Neuron (in vitro differentiated cells): ENCODE measurements around the gene FRMD4A.

ENCODE experiments used
- H2AFZ ChIP-seq: one replicate; pipeline ENCODE4 v1.6.1; 2013; ENCODE audit warnings: low read depth, mild to moderate bottlenecking, inconsistent platforms, low read length, moderate library complexity
- H3K27me3 ChIP-seq: one replicate; pipeline ENCODE4 v1.6.1; 2013; ENCODE audit warnings: low read length; ENCODE audit not compliant: insufficient read depth
- H3K36me3 ChIP-seq: one replicate; pipeline ENCODE4 v1.6.1; 2013; ENCODE audit warnings: low read length; ENCODE audit not compliant: insufficient read depth
- H3K4me1 ChIP-seq: one replicate; pipeline ENCODE4 v1.6.1; 2013; ENCODE audit warnings: low read length; ENCODE audit not compliant: insufficient read depth
- H3K4me3 ChIP-seq: 2 replicates; pipeline ENCODE4 v1.5.1; 2013; ENCODE audit warnings: mild to moderate bottlenecking, low read length, moderate library complexity
- H3K9me3 ChIP-seq: one replicate; pipeline ENCODE4 v1.6.1; 2013; ENCODE audit warnings: low read length

The FRMD4A gene

DNA sequence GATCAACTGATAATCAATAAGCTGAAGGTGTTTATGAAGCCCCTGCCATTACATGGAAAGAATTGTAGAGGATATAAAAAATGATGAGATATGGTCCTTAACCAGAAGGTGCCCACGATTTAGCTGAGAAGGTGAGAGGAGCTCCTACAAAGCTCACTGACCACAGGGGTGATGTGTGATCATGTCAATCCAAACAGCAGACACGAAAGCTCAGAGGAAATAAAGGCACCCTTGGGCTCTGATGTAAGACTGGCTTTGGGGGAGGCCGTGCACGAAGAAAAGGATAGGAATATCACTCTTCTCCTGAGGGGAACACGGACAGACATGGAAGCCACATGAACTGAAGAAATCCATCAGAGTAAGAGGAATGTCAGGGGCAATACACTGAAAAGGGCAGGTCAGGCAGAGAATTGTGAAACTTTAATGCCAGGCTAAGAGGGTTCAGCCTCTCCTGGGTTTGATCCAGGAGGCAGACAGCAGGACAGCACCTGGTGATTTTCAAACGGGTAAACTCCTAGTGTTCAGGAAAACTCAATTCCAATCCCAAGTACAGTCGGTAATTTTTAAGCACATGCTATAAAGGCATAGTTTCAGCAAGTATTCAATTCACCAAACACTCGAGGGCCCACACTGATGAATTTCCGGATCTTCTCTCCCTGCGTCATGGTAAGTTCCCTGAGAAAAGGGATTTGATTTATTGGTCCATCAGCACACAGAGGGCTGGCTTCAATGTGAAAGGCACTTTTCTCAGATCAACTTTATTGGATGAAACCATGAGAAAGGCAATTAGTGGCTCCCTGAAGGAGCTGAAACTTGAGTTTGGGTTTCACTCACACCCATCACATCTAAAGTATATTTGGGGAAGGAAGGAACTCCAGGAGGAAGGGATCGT lies 580.2 kb downstream of the FRMD4A start:
- H3K27me3 ChIP-seq, result no peaks in the 10 kb centered on the region
- no peaks in the 10 kb centered on the region for H3K9me3 ChIP-seq
- H2AFZ ChIP-seq, result no peak overlapping the region
- H3K4me1 ChIP-seq, result no peaks in the 10 kb centered on the region
- H3K4me3 ChIP-seq, result no peak overlapping the region
- peaks cover 31% of the 10 kb centered on the region for H3K36me3 ChIP-seq

DNA sequence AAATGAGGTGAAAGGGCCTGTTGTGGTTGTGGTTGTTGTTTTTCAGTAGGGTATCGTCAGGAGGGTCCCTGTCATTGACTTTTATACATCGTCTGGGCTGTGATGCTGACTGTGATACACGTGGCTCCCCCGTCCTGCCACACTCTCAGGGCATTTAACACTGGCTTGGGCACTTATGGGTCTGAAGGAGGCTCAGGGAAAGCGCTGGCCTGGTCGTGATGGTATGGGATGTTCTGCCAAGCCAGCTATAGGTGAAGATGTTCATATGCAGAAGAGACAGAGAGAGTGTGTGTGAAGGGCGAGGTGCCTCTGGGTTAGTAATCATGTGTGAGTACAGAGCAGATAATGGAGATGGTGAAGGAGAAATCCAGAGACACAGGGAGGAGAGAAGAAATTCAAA lies 585.5 kb downstream of the FRMD4A start:
- H3K27me3 ChIP-seq, result no peaks in the 10 kb centered on the region
- no peaks in the 10 kb centered on the region for H3K9me3 ChIP-seq
- no peak overlapping the region for H3K4me3 ChIP-seq
- no peaks in the 10 kb centered on the region for H3K4me1 ChIP-seq
- peaks cover 50% of the 10 kb centered on the region for H3K36me3 ChIP-seq
- no peak overlapping the region for H2AFZ ChIP-seq

DNA sequence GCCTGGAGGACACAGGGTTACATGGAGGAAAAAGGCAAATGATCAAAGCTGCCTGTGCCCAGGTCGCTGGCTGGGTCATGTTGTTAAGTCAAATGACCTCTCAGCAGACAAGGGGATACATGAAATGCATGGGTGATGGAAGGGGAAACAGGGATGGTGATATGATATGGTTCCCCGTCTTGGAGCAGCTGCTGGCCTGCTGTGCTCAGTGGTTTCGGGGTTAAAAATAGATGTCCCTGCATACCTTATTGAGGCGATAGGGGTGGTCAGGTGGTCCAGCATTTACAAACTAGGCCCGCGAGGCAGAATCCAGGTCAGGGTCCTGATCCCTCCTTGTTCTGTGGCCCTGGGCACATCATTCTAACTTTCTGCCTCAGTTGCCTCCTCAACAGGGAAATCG lies 586.8 kb downstream of the FRMD4A start:
- peaks cover 57% of the 10 kb centered on the region for H3K36me3 ChIP-seq
- H3K27me3 ChIP-seq, result no peaks in the 10 kb centered on the region
- no peaks in the 10 kb centered on the region for H3K9me3 ChIP-seq
- no peak overlapping the region for H3K4me3 ChIP-seq
- H2AFZ ChIP-seq, result no peak overlapping the region
- no peaks in the 10 kb centered on the region for H3K4me1 ChIP-seq

DNA sequence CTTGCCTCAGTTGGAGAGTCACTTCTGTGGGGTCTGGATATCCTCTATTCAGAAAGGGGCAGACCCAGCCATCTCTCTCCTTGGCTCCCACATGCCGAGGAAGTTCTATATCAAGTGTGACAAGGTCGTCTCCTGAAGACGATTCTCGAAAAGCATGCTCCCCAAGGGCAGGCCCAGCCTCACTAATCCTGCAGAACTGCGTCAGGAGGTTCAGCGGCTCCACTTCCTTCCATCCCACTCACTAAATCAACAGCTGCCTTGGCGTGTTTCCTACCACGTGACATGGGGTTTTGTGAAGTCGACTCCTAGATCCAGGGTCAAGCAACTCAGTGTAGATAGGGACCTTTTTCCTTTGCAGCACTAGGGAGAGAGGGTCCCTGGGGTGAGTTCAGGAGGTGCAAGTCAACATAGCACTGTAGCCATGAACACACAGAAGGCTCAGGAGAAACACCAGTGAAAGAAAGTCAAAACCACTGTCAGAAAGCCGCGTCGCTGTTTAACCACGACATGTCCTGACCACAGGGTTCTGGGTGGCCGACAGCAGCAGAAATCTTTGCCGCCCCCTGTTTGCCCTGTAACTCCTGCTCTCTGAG lies 587.5 kb downstream of the FRMD4A start:
- Histone ChIP-seq H3K4me3 (no peak overlapping the region), H2AFZ (no peak overlapping the region), H3K27me3 (no peaks in the 10 kb centered on the region), H3K36me3 (peaks cover 64% of the 10 kb centered on the region), H3K4me1 (no peaks in the 10 kb centered on the region), H3K9me3 (no peaks in the 10 kb centered on the region)

DNA sequence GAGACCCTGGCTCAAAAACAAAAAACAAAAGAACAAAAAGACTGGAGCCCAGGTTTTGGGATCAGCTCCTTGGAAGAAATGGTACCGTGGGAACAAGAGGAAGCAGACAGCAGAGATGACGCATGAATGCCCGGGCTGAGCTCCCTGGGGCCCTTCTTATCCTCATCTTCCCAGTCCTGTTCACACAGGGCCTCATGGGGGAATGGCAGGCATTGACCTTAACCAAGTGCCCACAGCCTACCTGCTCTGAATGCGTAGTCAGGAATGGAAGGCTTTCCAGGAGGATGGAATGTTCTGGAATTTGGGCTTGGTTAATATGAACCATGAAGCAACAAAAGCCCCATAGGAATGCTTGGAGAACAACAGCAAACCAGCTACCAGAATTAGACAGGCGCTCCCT lies 589.3 kb downstream of the FRMD4A start:
- Histone ChIP-seq H2AFZ (no peak overlapping the region), H3K4me1 (no peaks in the 10 kb centered on the region), H3K4me3 (no peak overlapping the region), H3K27me3 (no peaks in the 10 kb centered on the region), H3K36me3 (peaks cover 74% of the 10 kb centered on the region), H3K9me3 (no peaks in the 10 kb centered on the region)

GRCh38 chr10:13740461-13740860 lies 590.3 kb downstream of the FRMD4A start:
- no peaks in the 10 kb centered on the region for H3K4me1 ChIP-seq
- no peak overlapping the region for H2AFZ ChIP-seq
- no peak overlapping the region for H3K4me3 ChIP-seq
- H3K27me3 ChIP-seq, result no peaks in the 10 kb centered on the region
- no peaks in the 10 kb centered on the region for H3K9me3 ChIP-seq
- peaks cover 72% of the 10 kb centered on the region for H3K36me3 ChIP-seq

- Histone ChIP-seq H3K9me3 (no peaks in the 10 kb centered on the region), H3K36me3 (peaks cover 69% of the 10 kb centered on the region), H3K27me3 (no peaks in the 10 kb centered on the region), H3K4me3 (no peak overlapping the region), H3K4me1 (no peaks in the 10 kb centered on the region), H2AFZ (no peak overlapping the region)
These were observed 591.5 kb downstream of the FRMD4A start for GRCh38 chr10:13739183-13739582.

GRCh38 chr10:13736506-13736905 lies 594.2 kb downstream of the FRMD4A start:
- Histone ChIP-seq H3K9me3 (no peaks in the 10 kb centered on the region), H3K4me3 (no peak overlapping the region), H3K27me3 (no peaks in the 10 kb centered on the region), H2AFZ (no peak overlapping the region), H3K4me1 (peaks cover 11% of the 10 kb centered on the region), H3K36me3 (peaks cover 79% of the 10 kb centered on the region)

GRCh38 chr10:13734151-13734550 lies 596.6 kb downstream of the FRMD4A start:
- H3K27me3 ChIP-seq, result no peaks in the 10 kb centered on the region
- peaks cover 70% of the 10 kb centered on the region for H3K36me3 ChIP-seq
- no peak overlapping the region for H3K4me3 ChIP-seq
- no peaks in the 10 kb centered on the region for H3K9me3 ChIP-seq
- peaks cover 22% of the 10 kb centered on the region for H3K4me1 ChIP-seq
- no peak overlapping the region for H2AFZ ChIP-seq

- H2AFZ ChIP-seq, result no peak overlapping the region
- H3K4me3 ChIP-seq, result no peak overlapping the region
- H3K9me3 ChIP-seq, result no peaks in the 10 kb centered on the region
- peaks cover 22% of the 10 kb centered on the region for H3K4me1 ChIP-seq
- H3K36me3 ChIP-seq, result peaks cover 70% of the 10 kb centered on the region
- no peaks in the 10 kb centered on the region for H3K27me3 ChIP-seq
These were observed 597.7 kb downstream of the FRMD4A start for GRCh38 chr10:13733071-13733470.

DNA sequence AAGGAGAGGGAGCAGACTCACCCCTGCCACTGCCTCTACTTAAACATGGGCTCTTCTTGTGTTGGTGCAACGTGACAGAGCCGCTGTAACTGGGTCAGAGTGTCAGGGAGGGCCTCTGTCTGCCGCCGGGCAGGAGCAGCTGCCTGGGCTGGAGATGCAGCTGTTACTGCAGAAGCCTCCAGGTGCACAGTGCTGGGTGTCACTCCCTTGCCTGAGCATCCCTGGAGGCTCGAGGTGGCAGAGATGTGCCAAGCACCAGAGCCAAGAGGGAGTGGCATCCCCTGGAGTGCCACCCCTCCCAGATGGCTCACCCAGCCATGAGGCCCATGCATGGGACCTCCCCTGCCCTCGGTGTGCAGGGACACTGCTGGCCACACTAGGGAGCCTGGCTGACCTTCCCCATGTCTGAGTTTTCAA lies 598.3 kb downstream of the FRMD4A start:
- Histone ChIP-seq H3K4me1 (peaks cover 22% of the 10 kb centered on the region), H3K36me3 (peaks cover 70% of the 10 kb centered on the region), H2AFZ (no peak overlapping the region), H3K27me3 (no peaks in the 10 kb centered on the region), H3K9me3 (no peaks in the 10 kb centered on the region), H3K4me3 (no peak overlapping the region)

DNA sequence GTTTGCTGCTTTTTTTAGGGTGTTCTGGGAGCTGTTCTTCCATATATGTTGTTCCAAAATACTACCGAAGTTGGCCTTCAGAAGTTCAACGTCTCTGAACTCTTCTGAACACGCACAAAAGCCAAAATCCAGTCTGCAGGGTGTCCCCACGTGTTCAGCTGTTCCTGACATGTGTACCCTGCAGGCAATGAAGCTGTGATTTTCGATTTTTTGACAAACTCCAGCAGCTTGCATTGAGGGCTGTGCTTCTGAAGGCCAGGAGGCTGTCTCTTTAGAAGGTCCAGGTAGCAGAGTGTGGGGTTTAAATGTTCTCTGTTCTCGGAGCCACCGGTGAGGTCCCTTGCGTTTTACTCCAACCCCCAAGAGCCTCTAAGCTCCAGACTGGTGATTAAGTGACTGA lies 598.9 kb downstream of the FRMD4A start:
- Histone ChIP-seq H2AFZ (no peak overlapping the region), H3K36me3 (peaks cover 70% of the 10 kb centered on the region), H3K4me3 (no peak overlapping the region), H3K4me1 (peaks cover 22% of the 10 kb centered on the region), H3K27me3 (no peaks in the 10 kb centered on the region), H3K9me3 (peaks cover 1% of the 10 kb centered on the region)

GRCh38 chr10:13730956-13731355 lies 599.8 kb downstream of the FRMD4A start:
- peaks cover 70% of the 10 kb centered on the region for H3K36me3 ChIP-seq

More at GRCh38 chr10:13730956-13731355, 599.8 kb downstream of the FRMD4A start:
- Histone ChIP-seq H3K4me1 (peaks cover 22% of the 10 kb centered on the region), H3K4me3 (no peak overlapping the region), H3K9me3 (peaks cover 1% of the 10 kb centered on the region), H2AFZ (no peak overlapping the region), H3K27me3 (no peaks in the 10 kb centered on the region)
